HG02840 (cell line): Measurements from ENCODE around the gene TRIM61.
A peak's percentile ranks its signal among the peaks of the same experiment; 100 is the strongest.
"Not testable (repeated sequence)": the region's sequence is repeated elsewhere in the genome, so short reads cannot be mapped to it uniquely, and the experiment has no call there.

Source experiments
- ATAC-seq: cut with Tn5 transposase; IDR thresholded peaks from one replicate; pipeline ENCODE4 v1.9.1; 2021; ENCODE audit warnings: mild to moderate bottlenecking, moderate library complexity, moderate number of reproducible peaks; ENCODE audit not compliant: unreplicated experiment, low FRiP score

TRIM61 gene

GRCh38 chr4:164977243-164978164, at the start of gene TRIM61:
TRIM61 (minus strand) TSS chr4:164977657; CDS start chr4:164970002, 7,655 bp downstream.
- ATAC-seq, result peak; percentile 100

- ATAC-seq, result not testable (repeated sequence)
These were observed 48.3 kb upstream of the TRIM61 start for GRCh38 chr4:165025782-165026181.

- ATAC-seq, result not testable (repeated sequence)
These were observed 42.5 kb upstream of the TRIM61 start for GRCh38 chr4:165019995-165020394.

- no peak for ATAC-seq
These were observed 39.5 kb upstream of the TRIM61 start for GRCh38 chr4:165016971-165017370.

- no peak for ATAC-seq
These were observed 36.2 kb upstream of the TRIM61 start for GRCh38 chr4:165013691-165014090.

GRCh38 chr4:165011403-165011802, 33.9 kb upstream of the TRIM61 start:
- no peak for ATAC-seq

- no peak for ATAC-seq
These were observed 33.5 kb upstream of the TRIM61 start for GRCh38 chr4:165010991-165011390.

GRCh38 chr4:165010487-165010886, 33.0 kb upstream of the TRIM61 start:
- no peak for ATAC-seq

- ATAC-seq, result no peak
These were observed 32.2 kb upstream of the TRIM61 start for GRCh38 chr4:165009493-165010227.

- ATAC-seq, result no peak
These were observed 29.4 kb upstream of the TRIM61 start for GRCh38 chr4:165006886-165007285.

GRCh38 chr4:165006456-165006855, 29.0 kb upstream of the TRIM61 start:
- ATAC-seq, result no peak

- no peak for ATAC-seq
These were observed 28.0 kb upstream of the TRIM61 start for GRCh38 chr4:165005352-165005925.

GRCh38 chr4:165001957-165002356, 24.5 kb upstream of the TRIM61 start:
- ATAC-seq, result not testable (repeated sequence)

- ATAC-seq, result not testable (repeated sequence)
These were observed 21.1 kb upstream of the TRIM61 start for GRCh38 chr4:164998526-164999080.

GRCh38 chr4:164997941-164998340, 20.5 kb upstream of the TRIM61 start:
- no peak for ATAC-seq

GRCh38 chr4:164997324-164997723, 19.9 kb upstream of the TRIM61 start:
- ATAC-seq, result no peak

GRCh38 chr4:164996123-164996522, 18.7 kb upstream of the TRIM61 start:
- ATAC-seq, result not testable (repeated sequence)

- not testable (repeated sequence) for ATAC-seq
These were observed 13.3 kb upstream of the TRIM61 start for GRCh38 chr4:164990786-164991185.

- no peak for ATAC-seq
These were observed 12.0 kb upstream of the TRIM61 start for GRCh38 chr4:164989471-164989870.

GRCh38 chr4:164971929-164972328, 5.5 kb downstream of the TRIM61 start:
- not testable (repeated sequence) for ATAC-seq

GRCh38 chr4:164959896-164960295, 17.6 kb downstream of the TRIM61 start:
- ATAC-seq, result no peak
